Gastroesophageal sphincter (tissue), 4 donors: Measurements from ENCODE around the gene B3GAT1. TPM values are rescaled to one million over a fixed set of nuclear protein-coding genes. Genes with fewer than 3 reads are reported as not detected.

Source experiments
- ATAC-seq: fragments of 150-250 bp; one replicate; pipeline ENCODE4 v1.9.1; 2016; ENCODE audit warnings: mild to moderate bottlenecking, moderate library complexity
- H3K27ac ChIP-seq, 4 donors: fragments of 200-600 bp; sonication (generic) in 3 of 4; 1 replicate in 3 of 4; 2 replicates in 1 of 4; pipeline ENCODE4 v1.5.1; 2016 to 2019
- H3K27me3 ChIP-seq: fragments of 200-600 bp; sonication (generic); one replicate; pipeline ENCODE4 v1.5.1; 2019
- H3K36me3 ChIP-seq, 2 donors: fragments of 200-600 bp; sonication (generic); one replicate each; pipeline ENCODE4 v1.5.1; 2019; ENCODE audit warnings: control low read depth in 1 of 2
- H3K4me1 ChIP-seq, 3 donors: fragments of 200-600 bp; sonication (generic); 1 replicate in 2 of 3; 2 replicates in 1 of 3; pipeline ENCODE4 v1.5.1; 2016 to 2019; ENCODE audit warnings: control low read depth in 2 of 3
- H3K4me3 ChIP-seq, 2 donors: fragments of 200-600 bp; sonication (generic); one replicate each; pipeline ENCODE4 v1.5.1; 2019; ENCODE audit warnings: mild to moderate bottlenecking in 1 of 2, moderate library complexity in 1 of 2
- H3K9me3 ChIP-seq, 3 donors: fragments of 200-600 bp; sonication (generic); one replicate each; pipeline ENCODE4 v1.5.1; 2017 to 2019; ENCODE audit warnings: control low read depth in 2 of 3
- EP300 ChIP-seq: sonication (generic); formaldehyde crosslinking; IDR thresholded peaks from one replicate; pipeline ENCODE4 v1.6.1; 2017; ENCODE audit warnings: antibody characterized with exemption, mild to moderate bottlenecking
- POLR2A ChIP-seq, 2 donors: fragments of 450-650 bp; IDR thresholded peaks; one replicate each; pipeline ENCODE4 v1.6.1; 2017; ENCODE audit warnings: antibody characterized with exemption in 2 of 2, mild to moderate bottlenecking in 2 of 2, moderate library complexity in 1 of 2
- POLR2AphosphoS5 ChIP-seq: sonication (generic); formaldehyde crosslinking; IDR thresholded peaks from one replicate; pipeline ENCODE4 v1.6.1; 2017; ENCODE audit warnings: antibody characterized with exemption
- WGBS, 2 donors: methylation state at CpG; one replicate each; pipeline ENCODE4 v1.1.5; 2018; ENCODE audit warnings: low coverage in 1 of 2; 5-methylcytosine and 5-hydroxymethylcytosine counted together
- total RNA-seq, 4 donors: library from RNA; depleted of rRNA; stranded (reverse); fragments of >200 nt; gene quantifications; one replicate each; pipeline ENCODE4 v1.1.0, GENCODE V29; 2016
- TF ChIP-seq, protein P1 (sequence below), 4 experiments: fragments of 200-600 bp in 2 of 4; fragments of 450-650 bp in 2 of 4; sonication (generic) in 1 of 4; IDR thresholded peaks; one replicate each; pipeline ENCODE4 v1.5.1; 2017 to 2019; ENCODE audit warnings: antibody characterized with exemption in 4 of 4, mild to moderate bottlenecking in 2 of 4, moderate library complexity in 2 of 4

The B3GAT1 gene
- total RNA-seq, 4 donors from 2014 or later: 0.08 to 0.52 (median 0.29) TPM

DNA sequence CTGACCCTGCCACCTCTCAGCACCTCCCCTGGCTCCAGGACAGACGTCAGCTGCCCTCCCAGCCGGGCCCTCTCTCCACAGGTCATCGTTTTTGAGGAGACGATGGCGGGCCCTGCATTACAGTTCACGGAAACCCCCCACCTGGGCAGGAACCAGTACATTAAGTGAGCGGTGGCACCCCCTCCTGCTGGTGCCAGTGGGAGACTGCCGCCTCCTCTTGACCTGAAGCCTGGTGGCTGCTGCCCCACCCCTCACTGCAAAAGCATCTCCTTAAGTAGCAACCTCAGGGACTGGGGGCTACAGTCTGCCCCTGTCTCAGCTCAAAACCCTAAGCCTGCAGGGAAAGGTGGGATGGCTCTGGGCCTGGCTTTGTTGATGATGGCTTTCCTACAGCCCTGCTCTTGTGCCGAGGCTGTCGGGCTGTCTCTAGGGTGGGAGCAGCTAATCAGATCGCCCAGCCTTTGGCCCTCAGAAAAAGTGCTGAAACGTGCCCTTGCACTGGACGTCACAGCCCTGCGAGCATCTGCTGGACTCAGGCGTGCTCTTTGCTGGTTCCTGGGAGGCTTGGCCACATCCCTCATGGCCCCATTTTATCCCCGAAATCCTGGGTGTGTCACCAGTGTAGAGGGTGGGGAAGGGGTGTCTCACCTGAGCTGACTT lies 37.0 kb downstream of the B3GAT1 start:
- no peaks in the 10 kb centered on the region for H3K4me1 ChIP-seq
- H3K4me3 ChIP-seq: no peak overlapping the region

GRCh38 chr11:134374171-134374570 lies 37.9 kb downstream of the B3GAT1 start:
- ATAC-seq: no peak
- TF ChIP-seq POLR2AphosphoS5 (no peak), EP300 (no peak)
- TF ChIP-seq, protein P1, sequence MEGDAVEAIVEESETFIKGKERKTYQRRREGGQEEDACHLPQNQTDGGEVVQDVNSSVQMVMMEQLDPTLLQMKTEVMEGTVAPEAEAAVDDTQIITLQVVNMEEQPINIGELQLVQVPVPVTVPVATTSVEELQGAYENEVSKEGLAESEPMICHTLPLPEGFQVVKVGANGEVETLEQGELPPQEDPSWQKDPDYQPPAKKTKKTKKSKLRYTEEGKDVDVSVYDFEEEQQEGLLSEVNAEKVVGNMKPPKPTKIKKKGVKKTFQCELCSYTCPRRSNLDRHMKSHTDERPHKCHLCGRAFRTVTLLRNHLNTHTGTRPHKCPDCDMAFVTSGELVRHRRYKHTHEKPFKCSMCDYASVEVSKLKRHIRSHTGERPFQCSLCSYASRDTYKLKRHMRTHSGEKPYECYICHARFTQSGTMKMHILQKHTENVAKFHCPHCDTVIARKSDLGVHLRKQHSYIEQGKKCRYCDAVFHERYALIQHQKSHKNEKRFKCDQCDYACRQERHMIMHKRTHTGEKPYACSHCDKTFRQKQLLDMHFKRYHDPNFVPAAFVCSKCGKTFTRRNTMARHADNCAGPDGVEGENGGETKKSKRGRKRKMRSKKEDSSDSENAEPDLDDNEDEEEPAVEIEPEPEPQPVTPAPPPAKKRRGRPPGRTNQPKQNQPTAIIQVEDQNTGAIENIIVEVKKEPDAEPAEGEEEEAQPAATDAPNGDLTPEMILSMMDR (IDR thresholded peaks at IDR 0.05): no peak
- Histone ChIP-seq H3K4me1 (no peaks in the 10 kb centered on the region), H3K4me3 (no peak overlapping the region), H3K27ac (no peak overlapping the region), H3K36me3 (peaks cover 0 to 22% of the 10 kb centered on the region in 2 donors), H3K9me3 (no peaks in the 10 kb centered on the region), H3K27me3 (no peaks in the 10 kb centered on the region)
- WGBS, 2 donors: 100% methylated on average over 2 of the region's 9 CpGs; no CpG with 5 or more reads in 1 of the 2 donors

More for the DNA sequence above, 37.0 kb downstream of the B3GAT1 start:
- ATAC-seq: no peak
- TF ChIP-seq EP300 (no peak), POLR2A (IDR thresholded peaks at IDR 0.05) (no peak), POLR2AphosphoS5 (no peak)
- TF ChIP-seq, protein P1 (IDR thresholded peaks at IDR 0.05): no peak
- H3K36me3 ChIP-seq: peaks cover 0 to 14% of the 10 kb centered on the region in 2 donors
- H3K9me3 ChIP-seq: no peaks in the 10 kb centered on the region
- no peaks in the 10 kb centered on the region for H3K27me3 ChIP-seq
- no CpG with 5 or more reads among the region's 16 CpGs for WGBS, 2 donors
- H3K27ac ChIP-seq: no peak overlapping the region

GRCh38 chr11:134373591-134374052 lies 38.4 kb downstream of the B3GAT1 start:
- ATAC-seq: no peak
- Histone ChIP-seq H3K27me3 (no peaks in the 10 kb centered on the region), H3K4me1 (no peaks in the 10 kb centered on the region)

DNA sequence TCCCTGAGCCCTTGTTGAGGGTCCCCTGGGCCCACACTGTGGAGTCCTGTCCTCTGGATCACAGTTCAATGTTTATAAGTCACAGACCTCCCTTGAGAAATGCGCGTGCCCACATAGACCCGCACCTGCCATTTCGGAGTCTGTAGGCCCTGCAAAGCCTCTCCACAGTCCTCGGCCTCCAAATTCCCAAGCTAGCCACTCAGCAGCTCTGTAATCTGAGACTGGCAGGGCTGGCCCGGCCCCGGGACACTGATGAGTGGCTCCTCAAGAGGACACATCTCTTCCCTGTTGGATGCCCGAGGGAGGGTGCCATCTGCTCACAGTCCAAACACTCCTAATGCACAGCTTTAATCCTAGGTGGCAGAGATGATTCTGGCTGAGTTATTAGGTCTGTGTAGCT lies 39.1 kb downstream of the B3GAT1 start:
- Histone ChIP-seq H3K27me3 (no peaks in the 10 kb centered on the region), H3K36me3 (peaks cover 0 to 22% of the 10 kb centered on the region in 2 donors), H3K4me1 (no peaks in the 10 kb centered on the region), H3K27ac (no peak overlapping the region), H3K9me3 (no peaks in the 10 kb centered on the region), H3K4me3 (no peak overlapping the region)
- TF ChIP-seq POLR2A (IDR thresholded peaks at IDR 0.05) (no peak), POLR2AphosphoS5 (no peak), EP300 (no peak)
- TF ChIP-seq, protein P1 (IDR thresholded peaks at IDR 0.05): no peak
- ATAC-seq: no peak
- WGBS, 2 donors: 83 to 90% methylated on average over 1 to 2 of the region's 8 CpGs

More at GRCh38 chr11:134373591-134374052, 38.4 kb downstream of the B3GAT1 start:
- 60 to 70% methylated on average over 1 to 5 of the region's 14 CpGs for WGBS, 2 donors
- TF ChIP-seq POLR2A (IDR thresholded peaks at IDR 0.05) (no peak), POLR2AphosphoS5 (no peak), EP300 (no peak)
- TF ChIP-seq, protein P1 (IDR thresholded peaks at IDR 0.05): no peak
- no peaks in the 10 kb centered on the region for H3K9me3 ChIP-seq
- H3K27ac ChIP-seq: no peak overlapping the region
- no peak overlapping the region for H3K4me3 ChIP-seq
- H3K36me3 ChIP-seq: peaks cover 0 to 22% of the 10 kb centered on the region in 2 donors

- TF ChIP-seq, protein P1 (IDR thresholded peaks at IDR 0.05): no peak
- TF ChIP-seq POLR2AphosphoS5 (no peak), EP300 (no peak), POLR2A (IDR thresholded peaks at IDR 0.05) (no peak)
- Histone ChIP-seq H3K9me3 (no peaks in the 10 kb centered on the region), H3K4me3 (no peak overlapping the region), H3K27ac (no peak overlapping the region), H3K36me3 (peaks cover 0 to 22% of the 10 kb centered on the region in 2 donors), H3K27me3 (no peaks in the 10 kb centered on the region), H3K4me1 (no peaks in the 10 kb centered on the region)
- WGBS, 2 donors: 79 to 87% methylated on average over 3 to 9 of the region's 10 CpGs
- ATAC-seq: no peak
These were observed 39.5 kb downstream of the B3GAT1 start for GRCh38 chr11:134372536-134372935.
